Prostate gland (tissue), 2 donors: ENCODE measurements around the gene RNF19B. TPM values are rescaled to one million over a fixed set of nuclear protein-coding genes. Genes with fewer than 3 reads are reported as not detected.

Source experiments
- DNase-seq: peaks from one replicate; pipeline ENCODE4 v3.0.0-alpha.2; 2019; ENCODE audit warnings: low spot score
- H3K27ac ChIP-seq, 2 donors: fragments of 200-600 bp; sonication (generic); 2 replicates each; pipeline ENCODE4 v1.5.1; 2017 to 2019
- H3K27me3 ChIP-seq: fragments of 200-600 bp; sonication (generic); replicated peaks from 2 replicates; pipeline ENCODE4 v1.5.1; 2019; ENCODE audit not compliant: insufficient read depth
- H3K36me3 ChIP-seq, 2 donors: fragments of 200-600 bp; sonication (generic); 1 replicate in 1 of 2; 2 replicates in 1 of 2; pipeline versions ENCODE4 v1.5.1 to v1.8.1; 2017 to 2019
- H3K4me1 ChIP-seq: fragments of 200-600 bp; sonication (generic); replicated peaks from 2 replicates; pipeline ENCODE4 v1.5.1; 2019
- H3K4me3 ChIP-seq, 2 donors: fragments of 200-600 bp; sonication (generic); 2 replicates each; pipeline ENCODE4 v1.5.1; 2017 to 2019
- H3K9me3 ChIP-seq: fragments of 200-600 bp; sonication (generic); 2 replicates; pipeline ENCODE4 v1.5.1; 2017
- POLR2A ChIP-seq: fragments of 450-650 bp; IDR thresholded peaks from one replicate; pipeline ENCODE4 v1.6.1; 2016; ENCODE audit warnings: antibody characterized with exemption, mild to moderate bottlenecking
- POLR2AphosphoS5 ChIP-seq: sonication (generic); formaldehyde crosslinking; IDR thresholded peaks from one replicate; pipeline ENCODE4 v1.6.1; 2017; ENCODE audit warnings: antibody characterized with exemption
- WGBS: methylation state at CpG from one replicate; pipeline ENCODE4 v1.1.5; 2018; 5-methylcytosine and 5-hydroxymethylcytosine counted together
- intact Hi-C: fragments of 100-400 bp; cut with DNase I; formaldehyde crosslinking; loops from one replicate; pipeline ENCODE4 v1.14.2; 2022
- total RNA-seq, 2 donors: library from RNA; depleted of rRNA; stranded (reverse); fragments of >200 nt; gene quantifications; one replicate each; pipeline ENCODE4 v1.1.0, GENCODE V29; 2016
- TF ChIP-seq, protein P1 (sequence below), 4 experiments: fragments of 200-600 bp in 2 of 4; fragments of 450-650 bp in 2 of 4; sonication (generic) in 2 of 4; IDR thresholded peaks; 1 replicate in 3 of 4; 2 replicates in 1 of 4; pipeline ENCODE4 v1.5.1; 2016 to 2019; ENCODE audit warnings: antibody characterized with exemption in 4 of 4, mild to moderate bottlenecking in 2 of 4, moderate library complexity in 2 of 4

The RNF19B gene
- total RNA-seq, 2 donors from 2014 or later = 16.7 to 77.8 TPM

DNA sequence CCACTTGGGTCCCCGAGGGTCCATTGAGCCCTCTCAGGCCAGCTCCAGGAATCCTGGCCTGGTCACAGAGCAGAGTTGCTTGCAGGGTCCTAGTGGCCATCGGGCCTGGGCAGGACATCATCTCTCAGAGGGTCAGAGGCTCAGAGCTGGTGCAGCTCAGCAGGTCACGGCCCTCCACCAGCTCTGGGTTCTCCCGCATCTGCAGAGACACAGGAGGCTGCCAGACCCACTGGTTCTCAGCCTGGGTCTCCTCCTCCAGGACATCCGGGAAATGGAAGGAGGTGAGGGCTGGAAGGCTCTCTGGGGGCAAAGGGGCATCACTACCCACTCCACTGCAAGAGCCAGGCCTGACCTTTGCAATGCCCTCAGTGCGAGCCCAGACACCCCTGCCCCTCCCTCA, 69.9 kb downstream of the RNF19B start:
- Histone ChIP-seq H3K27me3 (no peaks in the 10 kb centered on the region), H3K4me1 (no peaks in the 10 kb centered on the region), H3K4me3 (no peak overlapping the region), H3K9me3 (no peaks in the 10 kb centered on the region), H3K27ac (no peak overlapping the region), H3K36me3 (no peaks in the 10 kb centered on the region)
- TF ChIP-seq, protein P1, sequence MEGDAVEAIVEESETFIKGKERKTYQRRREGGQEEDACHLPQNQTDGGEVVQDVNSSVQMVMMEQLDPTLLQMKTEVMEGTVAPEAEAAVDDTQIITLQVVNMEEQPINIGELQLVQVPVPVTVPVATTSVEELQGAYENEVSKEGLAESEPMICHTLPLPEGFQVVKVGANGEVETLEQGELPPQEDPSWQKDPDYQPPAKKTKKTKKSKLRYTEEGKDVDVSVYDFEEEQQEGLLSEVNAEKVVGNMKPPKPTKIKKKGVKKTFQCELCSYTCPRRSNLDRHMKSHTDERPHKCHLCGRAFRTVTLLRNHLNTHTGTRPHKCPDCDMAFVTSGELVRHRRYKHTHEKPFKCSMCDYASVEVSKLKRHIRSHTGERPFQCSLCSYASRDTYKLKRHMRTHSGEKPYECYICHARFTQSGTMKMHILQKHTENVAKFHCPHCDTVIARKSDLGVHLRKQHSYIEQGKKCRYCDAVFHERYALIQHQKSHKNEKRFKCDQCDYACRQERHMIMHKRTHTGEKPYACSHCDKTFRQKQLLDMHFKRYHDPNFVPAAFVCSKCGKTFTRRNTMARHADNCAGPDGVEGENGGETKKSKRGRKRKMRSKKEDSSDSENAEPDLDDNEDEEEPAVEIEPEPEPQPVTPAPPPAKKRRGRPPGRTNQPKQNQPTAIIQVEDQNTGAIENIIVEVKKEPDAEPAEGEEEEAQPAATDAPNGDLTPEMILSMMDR (IDR thresholded peaks at IDR 0.05) = no peak
- TF ChIP-seq POLR2A (no peak), POLR2AphosphoS5 (no peak)
- intact Hi-C loops = no loop called here
- 78% methylated on average over 6 of the region's 6 CpGs for WGBS
- DNase-seq = no peak

- Histone ChIP-seq H3K27ac (no peak overlapping the region), H3K4me3 (peak overlapping the region in 1 of 2 donors; percentile 39), H3K9me3 (no peaks in the 10 kb centered on the region), H3K27me3 (peaks cover under 1% of the 10 kb centered on the region), H3K36me3 (no peaks in the 10 kb centered on the region), H3K4me1 (no peaks in the 10 kb centered on the region)
- TF ChIP-seq POLR2AphosphoS5 = no peak
- 64% methylated on average over 6 of the region's 8 CpGs for WGBS
- intact Hi-C loops = no loop called here
- no peak for DNase-seq
These were observed 70.5 kb downstream of the RNF19B start for GRCh38 chr1:32894019-32894600.

DNA sequence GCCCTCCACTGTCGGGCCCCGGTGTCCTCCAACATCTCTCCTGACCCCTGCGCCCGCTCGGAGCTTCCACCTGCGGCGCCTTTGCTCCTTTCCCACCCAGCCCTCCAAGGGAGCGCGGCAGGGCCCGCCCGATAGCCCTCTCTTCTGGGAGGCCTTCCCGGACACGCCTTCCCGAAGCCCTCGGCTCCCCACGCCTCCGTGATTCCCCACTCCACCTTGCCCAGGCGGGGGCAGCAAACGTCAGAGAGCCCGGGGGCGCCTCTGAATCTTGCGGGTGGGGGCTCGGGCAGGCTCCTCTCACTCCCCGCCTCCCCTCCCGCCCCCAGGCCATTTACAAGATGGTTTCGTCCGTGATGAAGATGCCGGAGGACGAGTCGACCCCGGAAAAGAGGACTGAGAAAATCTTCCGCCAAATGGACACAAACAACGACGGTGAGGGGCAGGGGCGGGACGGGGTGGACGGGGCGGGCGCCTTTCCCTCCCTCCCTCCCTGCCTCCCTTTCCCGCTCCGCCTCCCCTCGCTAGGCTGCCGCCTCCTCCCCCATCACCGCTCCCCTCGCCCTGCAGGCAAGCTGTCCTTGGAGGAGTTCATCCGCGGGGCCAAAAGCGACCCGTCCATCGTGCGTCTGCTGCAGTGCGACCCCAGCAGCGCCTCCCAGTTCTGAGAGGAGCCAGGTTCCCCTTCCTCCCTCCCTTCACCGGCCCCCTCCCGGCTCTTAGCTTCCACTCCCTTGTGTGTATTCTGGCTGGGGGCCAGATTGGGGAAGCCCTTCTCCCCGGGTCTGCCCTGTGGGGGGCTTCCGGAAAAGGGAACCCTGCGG, 71.2 kb downstream of the RNF19B start:
- peaks cover 6% of the 10 kb centered on the region for H3K27me3 ChIP-seq
- H3K4me3 ChIP-seq = peak overlapping the region; percentile 33 to 39
- no peaks in the 10 kb centered on the region for H3K36me3 ChIP-seq
- H3K4me1 ChIP-seq = no peaks in the 10 kb centered on the region
- peak overlapping the region in 1 of 2 donors; percentile 33 for H3K27ac ChIP-seq
- TF ChIP-seq, protein P1 (IDR thresholded peaks at IDR 0.05) = peak in 2 of 4 experiments; percentile 2 to 6
- no peak for TF ChIP-seq POLR2AphosphoS5
- TF ChIP-seq POLR2A = no peak
- WGBS = 1% methylated on average over 57 of the region's 58 CpGs
- intact Hi-C loops = no loop called here
- DNase-seq = peak; percentile 46
- no peaks in the 10 kb centered on the region for H3K9me3 ChIP-seq

DNA sequence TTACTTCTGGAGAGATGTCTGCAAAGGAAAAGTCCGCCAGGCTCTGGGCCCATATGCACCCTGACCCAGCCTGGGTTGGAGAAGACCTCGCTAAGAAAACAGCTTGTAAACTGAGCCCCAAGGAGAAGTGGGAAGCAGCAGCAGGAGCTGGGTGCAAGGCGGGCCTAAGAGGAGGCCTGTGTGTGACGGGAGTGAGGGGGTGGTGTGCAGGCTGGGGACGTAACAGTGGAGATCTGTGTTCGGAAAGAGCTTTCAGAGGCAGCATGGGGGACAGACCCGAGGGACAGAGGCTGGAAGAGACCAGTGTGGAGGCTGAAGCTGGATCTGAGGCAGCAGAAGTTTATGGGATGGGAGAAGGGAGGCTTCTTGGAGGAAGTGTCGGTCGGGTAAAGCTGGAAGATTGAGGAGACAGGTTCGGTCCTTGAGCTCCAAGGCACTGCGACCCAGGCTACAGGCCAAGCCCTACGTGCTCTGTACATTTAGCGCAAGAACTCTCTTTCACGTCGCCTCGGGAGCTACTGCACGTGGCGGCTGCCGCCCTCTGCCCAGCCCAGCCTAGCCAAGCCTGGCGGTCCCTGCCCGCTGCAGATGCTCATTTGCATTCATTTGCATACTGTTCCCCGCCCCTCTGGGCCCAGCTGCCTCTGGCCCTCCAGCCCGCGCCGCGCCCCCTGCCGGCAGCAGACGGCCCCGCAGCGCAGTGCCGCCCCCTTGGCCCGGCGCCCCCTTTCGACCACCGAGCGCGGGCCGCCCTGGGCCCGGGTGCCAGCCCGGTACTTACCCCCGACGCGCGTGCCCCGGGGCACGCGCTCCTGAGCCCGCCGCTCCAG, 72.0 kb downstream of the RNF19B start:
- H3K9me3 ChIP-seq = no peaks in the 10 kb centered on the region
- H3K4me3 ChIP-seq = peak overlapping the region; percentile 33 to 39
- peaks cover 9% of the 10 kb centered on the region for H3K27me3 ChIP-seq
- no peak for DNase-seq
- no peaks in the 10 kb centered on the region for H3K4me1 ChIP-seq
- no peaks in the 10 kb centered on the region for H3K36me3 ChIP-seq
- intact Hi-C loops = no loop called here
- TF ChIP-seq POLR2AphosphoS5 = no peak
- TF ChIP-seq, protein P1 (IDR thresholded peaks at IDR 0.05) = peak in 3 of 4 experiments; percentile 10 to 58 (median 13)
- no peak for TF ChIP-seq POLR2A
- WGBS = 34% methylated on average over 27 of the region's 49 CpGs
- no peak overlapping the region for H3K27ac ChIP-seq

DNA sequence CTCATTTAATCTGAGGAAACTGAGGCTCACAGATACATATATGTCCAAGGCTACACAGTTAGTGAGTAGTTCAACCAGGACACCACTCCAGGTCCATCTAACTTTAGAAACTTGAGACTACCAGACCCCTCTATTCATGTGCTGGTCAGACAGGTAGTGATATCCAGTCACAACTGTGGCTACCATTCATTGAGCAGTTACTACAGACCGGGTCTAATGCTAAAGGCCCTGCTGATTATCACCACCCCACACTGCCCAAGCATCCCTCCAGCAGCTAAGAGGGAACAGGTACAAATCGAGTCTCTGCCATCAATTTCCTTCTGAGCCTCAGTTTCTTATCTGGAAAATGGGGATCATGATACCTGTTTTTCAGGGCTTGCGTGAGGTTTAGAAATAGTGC, 73.0 kb downstream of the RNF19B start:
- 96% methylated on average over 3 of the region's 3 CpGs for WGBS
- TF ChIP-seq POLR2A (no peak), POLR2AphosphoS5 (no peak)
- TF ChIP-seq, protein P1 (IDR thresholded peaks at IDR 0.05) = no peak

More for the DNA sequence above, 73.0 kb downstream of the RNF19B start:
- Histone ChIP-seq H3K27ac (no peak overlapping the region), H3K27me3 (peaks cover 17% of the 10 kb centered on the region), H3K4me3 (no peak overlapping the region), H3K4me1 (no peaks in the 10 kb centered on the region), H3K9me3 (no peaks in the 10 kb centered on the region), H3K36me3 (no peaks in the 10 kb centered on the region)
- no peak for DNase-seq
- intact Hi-C loops = no loop called here
